Measurements from ENCODE around the gene PPP2R3B.
"Not testable (repeated sequence)": the region's sequence is repeated elsewhere in the genome, so short reads cannot be mapped to it uniquely, and the experiment has no call there.

Gene PPP2R3B

DNA sequence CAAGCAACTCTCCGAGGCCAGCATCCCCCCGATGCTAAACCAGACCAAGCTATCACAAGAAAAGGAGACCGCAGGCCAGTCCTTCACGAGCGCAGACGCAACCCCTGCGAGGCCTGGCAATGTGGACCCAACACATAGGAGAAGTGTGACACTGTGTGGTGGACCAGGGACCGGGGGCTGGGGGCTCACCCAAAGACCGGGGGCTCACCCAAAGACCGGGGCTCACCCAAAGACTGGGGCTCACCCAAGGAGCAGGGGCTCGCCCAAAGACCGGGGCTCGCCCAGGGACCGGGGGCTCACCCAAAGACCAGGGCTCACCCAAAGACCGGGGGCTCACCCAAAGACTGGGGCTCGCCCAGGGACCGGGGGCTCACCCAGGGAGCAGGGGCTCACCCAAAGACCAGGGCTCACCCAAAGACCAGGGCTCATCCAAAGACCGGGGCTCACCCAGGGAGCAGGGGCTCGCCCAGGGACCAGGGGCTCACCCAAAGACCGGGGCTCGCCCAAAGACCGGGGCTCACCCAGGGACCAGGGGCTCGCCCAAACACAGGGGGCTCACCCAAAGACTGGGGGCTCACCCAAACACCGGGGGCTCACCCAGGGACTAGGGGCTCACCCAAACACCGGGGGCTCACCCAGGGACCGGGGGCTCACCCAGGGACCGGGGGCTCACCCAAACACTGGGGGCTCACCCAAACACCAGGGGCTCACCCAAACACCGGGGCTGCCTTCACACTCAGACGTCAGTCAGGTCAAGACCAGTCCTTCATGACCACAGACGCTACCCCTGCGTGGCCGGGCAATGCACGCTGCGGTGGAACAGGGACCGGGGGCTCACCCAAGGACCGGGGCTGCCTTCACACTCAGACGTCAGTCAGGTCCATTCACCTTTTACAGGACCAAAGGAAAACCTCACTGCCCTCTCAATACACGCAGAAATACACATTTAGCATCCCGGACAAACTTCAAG, 32.9 kb downstream of the PPP2R3B start:
- DNase-seq (ENCODE audit: low read depth), result no peak

- no peak for DNase-seq (ENCODE audit: low read depth)
These were observed 34.0 kb downstream of the PPP2R3B start for GRCh38 chrX:352582-353314.

GRCh38 chrX:352181-352580, 34.5 kb downstream of the PPP2R3B start:
- DNase-seq (ENCODE audit: low read depth), result no peak

- DNase-seq (ENCODE audit: low read depth), result no peak
These were observed 35.0 kb downstream of the PPP2R3B start for GRCh38 chrX:351736-352135.

GRCh38 chrX:351324-351641, 35.4 kb downstream of the PPP2R3B start:
- DNase-seq (ENCODE audit: low read depth), result not testable (repeated sequence)

GRCh38 chrX:350534-351323, 36.0 kb downstream of the PPP2R3B start:
- DNase-seq (ENCODE audit: low read depth), result no peak

DNA sequence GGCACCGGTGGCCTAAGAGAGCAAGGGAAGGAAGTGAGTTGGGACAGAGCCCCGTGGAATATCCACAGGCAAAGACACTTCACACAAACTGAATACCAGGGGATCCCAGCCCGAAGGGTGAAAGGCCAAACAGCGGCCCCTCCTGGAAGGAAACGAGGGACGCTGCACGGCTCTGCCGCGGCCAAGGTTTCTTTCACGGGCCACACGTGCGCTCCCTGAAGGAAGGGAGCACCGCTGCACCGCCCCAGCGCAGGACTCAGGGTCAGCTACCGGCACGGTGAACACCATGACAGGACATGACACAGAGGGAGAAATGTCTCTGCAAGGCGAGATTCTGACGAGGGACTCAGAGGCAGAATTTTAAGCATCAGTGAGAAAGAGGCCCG, 36.6 kb downstream of the PPP2R3B start:
- DNase-seq (ENCODE audit: low read depth), result no peak

GRCh38 chrX:349702-350101, 37.0 kb downstream of the PPP2R3B start:
- DNase-seq (ENCODE audit: low read depth), result no peak

GRCh38 chrX:349196-349595, 37.5 kb downstream of the PPP2R3B start:
- no peak for DNase-seq (ENCODE audit: low read depth)

DNA sequence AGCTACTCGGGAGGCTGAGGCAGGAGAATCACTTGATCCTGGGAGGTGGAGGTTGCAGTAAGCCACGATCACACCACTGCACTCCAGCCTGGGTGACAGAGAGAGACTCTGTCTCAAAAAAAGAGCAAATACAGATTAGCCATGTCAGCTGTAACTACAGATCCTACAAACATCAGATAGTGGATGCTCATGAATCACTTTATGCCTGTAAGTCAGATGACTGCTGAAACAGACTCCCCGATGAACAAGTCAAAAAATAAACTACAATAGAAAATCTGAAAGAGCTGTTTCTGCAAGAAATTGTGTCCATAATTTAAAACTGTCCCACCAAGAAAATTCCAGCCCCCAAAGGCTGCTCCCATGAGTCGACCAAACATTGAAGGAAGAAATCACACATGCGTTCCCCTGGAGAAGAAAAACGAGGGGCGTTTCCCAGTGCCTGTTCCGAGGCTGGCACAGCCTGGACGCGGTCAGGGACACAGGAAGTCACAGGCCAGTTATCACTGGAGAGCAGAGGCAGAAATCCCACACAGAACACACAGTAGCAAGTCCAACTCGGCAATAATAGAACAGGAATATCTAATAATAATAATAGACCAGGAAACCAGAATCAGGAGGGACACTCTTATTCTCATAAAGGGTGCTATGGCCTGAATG, 38.1 kb downstream of the PPP2R3B start:
- DNase-seq (ENCODE audit: low read depth), result no peak

GRCh38 chrX:347351-348117, 39.2 kb downstream of the PPP2R3B start:
- DNase-seq (ENCODE audit: low read depth), result no peak

- DNase-seq (ENCODE audit: low read depth), result no peak
These were observed 40.5 kb downstream of the PPP2R3B start for GRCh38 chrX:346034-346813.

DNA sequence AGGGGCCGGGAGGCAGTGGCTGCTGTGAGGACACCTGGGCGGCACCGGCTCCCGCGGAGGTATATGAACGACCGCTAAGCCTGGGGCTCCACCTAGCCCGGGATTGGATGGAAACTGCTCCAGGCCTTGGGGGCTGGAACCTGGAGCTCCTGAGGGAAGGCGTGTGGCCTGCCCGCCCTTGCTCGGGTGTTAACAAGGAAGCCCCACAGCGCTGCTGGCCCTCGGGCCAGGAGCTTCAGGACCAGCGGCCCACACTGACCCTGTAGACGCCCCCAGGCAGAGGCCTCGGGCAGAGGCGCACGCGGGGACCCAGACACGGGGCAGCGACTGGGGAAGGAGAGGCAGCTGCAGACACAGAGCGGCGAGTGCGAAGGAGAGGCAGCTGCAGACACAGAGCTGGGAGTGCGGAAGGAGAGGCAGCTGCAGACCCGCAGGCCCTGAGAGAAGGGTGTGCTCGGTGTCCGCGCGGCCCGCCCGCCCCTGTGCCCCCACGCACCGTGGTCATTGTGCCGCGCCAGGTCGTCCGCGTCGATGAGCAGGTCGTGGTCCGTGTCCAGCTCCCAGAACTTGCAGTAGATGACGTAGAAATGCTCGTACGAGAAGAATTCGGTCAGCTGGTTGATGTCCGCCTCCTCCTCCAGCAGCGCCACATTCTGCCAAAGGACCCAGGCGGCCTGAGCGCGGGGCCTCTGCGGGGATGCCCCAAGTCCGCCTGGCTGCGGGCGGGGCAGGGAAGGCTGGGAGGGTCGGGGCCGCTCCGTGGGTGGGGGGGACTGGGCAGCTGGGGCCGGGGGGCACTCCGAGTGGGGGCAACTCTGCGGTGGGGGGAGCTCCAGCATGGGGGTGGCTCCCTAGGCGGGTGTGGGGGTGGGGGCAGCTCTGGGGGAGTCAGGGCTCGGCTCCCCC, 41.4 kb downstream of the PPP2R3B start:
- DNase-seq (ENCODE audit: low read depth), result no peak

- no peak for DNase-seq (ENCODE audit: low read depth)
These were observed 42.3 kb downstream of the PPP2R3B start for GRCh38 chrX:344371-344901.

- DNase-seq (ENCODE audit: low read depth), result no peak
These were observed 45.1 kb downstream of the PPP2R3B start for GRCh38 chrX:341541-342101.

DNA sequence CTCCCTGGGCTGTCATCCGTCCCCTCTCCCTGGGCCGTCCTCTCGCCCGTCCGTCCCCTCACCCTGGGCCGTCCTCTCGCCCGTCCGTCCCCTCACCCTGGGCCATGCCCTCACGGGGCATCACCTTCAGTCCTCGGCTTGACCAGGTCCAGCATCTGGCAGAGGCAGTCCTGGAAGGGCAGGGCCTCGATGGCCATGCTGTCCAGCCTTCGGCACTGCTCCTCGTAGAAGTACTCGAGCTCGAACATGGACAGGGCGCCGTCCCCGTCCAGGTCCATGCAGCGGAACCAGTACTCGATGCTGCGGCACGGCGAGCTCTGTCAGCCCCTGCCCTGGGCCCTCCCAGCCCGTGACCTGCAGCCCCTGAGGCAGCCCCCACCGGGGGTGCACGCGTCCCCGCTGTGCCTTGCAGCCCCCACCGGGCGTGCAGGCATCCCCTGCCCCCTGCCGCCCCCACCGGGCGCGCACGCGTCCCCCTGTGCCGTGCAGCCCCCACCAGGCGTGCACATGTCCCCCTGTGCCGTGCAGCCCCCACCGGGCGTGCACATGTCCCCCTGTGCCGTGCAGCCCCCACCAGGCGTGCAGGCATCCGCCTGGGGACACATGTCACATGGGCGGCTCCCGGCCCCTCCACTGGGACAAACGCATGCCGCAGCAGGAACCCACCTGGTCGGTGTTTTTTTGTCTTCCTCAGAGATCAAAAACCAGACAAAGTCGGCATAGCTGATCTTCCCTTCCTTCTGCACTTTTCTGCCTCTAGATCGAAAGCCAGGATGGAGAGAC, 45.9 kb downstream of the PPP2R3B start:
- no peak for DNase-seq (ENCODE audit: low read depth)

DNA sequence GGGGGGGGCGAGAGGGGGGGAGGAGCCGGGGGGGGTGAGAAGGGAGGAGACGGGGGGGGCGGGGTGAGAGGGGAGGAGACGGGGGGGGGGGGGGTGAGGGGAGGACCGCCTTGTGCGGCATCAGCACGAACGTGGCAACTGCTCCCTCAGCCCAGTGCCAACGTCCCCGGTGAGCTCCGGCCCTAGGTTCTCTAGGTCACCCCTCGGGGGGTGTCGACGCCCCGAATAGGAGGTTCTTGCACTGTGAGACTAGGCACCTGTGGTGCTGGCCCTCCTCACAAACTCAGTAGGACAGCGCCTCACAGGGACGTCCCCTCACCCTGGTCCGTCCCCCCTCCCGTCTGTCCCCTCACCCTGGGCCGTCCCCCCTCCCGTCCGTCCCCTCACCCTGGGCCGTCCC, 46.6 kb downstream of the PPP2R3B start:
- DNase-seq (ENCODE audit: low read depth), result no peak

Data from T follicular helper cell (primary cell).